OCI-LY7 (cell line): ENCODE data around the gene PHF20.

Experiments
- CTCF ChIP-seq: fragments of 200-600 bp; sonication (generic); conservative IDR thresholded peaks from 2 replicates; pipeline ENCODE4 v1.5.1; 2014; ENCODE audit warnings: mild to moderate bottlenecking, antibody characterized with exemption, low read length, moderate library complexity, mixed read lengths
- EZH2phosphoT487 ChIP-seq: fragments of 200-600 bp; sonication (generic); IDR thresholded peaks from 2 replicates; pipeline ENCODE4 v1.6.1; 2018; ENCODE audit warnings: low read depth, borderline replicate concordance, mild to moderate bottlenecking, mixed run types, antibody characterized with exemption, low read length, moderate library complexity, mixed read lengths

DNA sequence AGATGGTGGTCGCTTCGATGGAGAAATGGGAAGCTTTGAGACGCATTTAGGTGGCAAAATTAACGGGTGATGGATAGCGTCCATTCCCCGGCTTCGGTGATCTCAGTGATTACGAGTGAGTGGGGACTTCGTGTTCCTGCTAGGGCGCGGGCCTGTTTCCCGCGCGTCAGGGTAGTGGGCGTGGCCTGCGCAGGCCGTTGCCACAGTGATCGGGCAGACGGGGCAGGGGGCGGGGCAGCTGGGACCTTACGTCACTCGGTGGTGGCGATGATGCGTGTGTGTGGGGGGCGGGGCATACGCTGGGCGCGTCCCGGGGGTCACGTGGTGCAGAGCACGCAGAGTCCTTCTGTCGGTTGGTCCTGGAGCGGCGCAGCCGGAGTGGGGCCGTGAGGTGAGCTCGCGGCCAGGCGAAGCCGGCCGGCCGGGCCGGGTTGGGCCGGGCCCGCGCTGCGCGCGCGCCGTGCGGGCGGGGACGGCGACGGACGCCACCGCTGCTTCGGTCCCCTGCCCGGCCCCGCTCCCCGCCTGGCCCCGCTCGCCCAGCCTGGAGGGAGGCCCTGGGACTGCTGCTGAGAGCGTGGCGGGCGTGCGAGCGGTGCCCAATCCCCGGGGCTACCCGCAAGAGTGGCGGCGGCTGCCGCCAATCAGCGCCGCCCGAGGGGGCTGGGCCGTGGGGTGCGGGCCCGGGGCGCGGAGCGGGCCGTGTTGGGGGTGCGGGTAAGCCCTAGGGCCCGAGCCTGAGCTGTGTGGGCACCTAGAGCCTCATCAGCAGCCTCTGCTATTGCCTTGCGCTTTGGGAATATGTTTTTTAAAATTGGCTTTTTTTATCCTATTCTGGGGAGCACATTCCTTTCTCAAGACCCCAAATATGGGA is at the start of gene PHF20:
- TF ChIP-seq CTCF (no peak), EZH2phosphoT487 (no peak)
